NB4 (cell line): ENCODE data around the gene FAM53B.

Experiments
- DNase-seq: peaks from one replicate; pipeline ENCODE4 v3.0.0; 2010; ENCODE audit warnings: low read depth
- H3K4me3 ChIP-seq: one replicate; pipeline ENCODE4 v1.5.1; 2011; ENCODE audit warnings: mild to moderate bottlenecking, low read depth, low read length, moderate library complexity
- CTCF ChIP-seq: IDR thresholded peaks from one replicate; pipeline ENCODE4 v1.5.1; 2012; ENCODE audit warnings: low read depth, low read length
- MYC ChIP-seq: IDR thresholded peaks from 2 replicates; pipeline ENCODE4 v1.6.1; 2011; ENCODE audit warnings: low read depth, low read length
- POLR2A ChIP-seq: IDR thresholded peaks from 2 replicates; pipeline ENCODE4 v1.6.1; 2011; ENCODE audit warnings: mild to moderate bottlenecking; ENCODE audit not compliant: insufficient read length; ENCODE audit errors: extremely low read depth
- TF ChIP-seq, protein P1 (sequence below): IDR thresholded peaks from 2 replicates; pipeline ENCODE4 v1.6.1; 2011; ENCODE audit warnings: low read depth, low read length

The FAM53B gene

DNA sequence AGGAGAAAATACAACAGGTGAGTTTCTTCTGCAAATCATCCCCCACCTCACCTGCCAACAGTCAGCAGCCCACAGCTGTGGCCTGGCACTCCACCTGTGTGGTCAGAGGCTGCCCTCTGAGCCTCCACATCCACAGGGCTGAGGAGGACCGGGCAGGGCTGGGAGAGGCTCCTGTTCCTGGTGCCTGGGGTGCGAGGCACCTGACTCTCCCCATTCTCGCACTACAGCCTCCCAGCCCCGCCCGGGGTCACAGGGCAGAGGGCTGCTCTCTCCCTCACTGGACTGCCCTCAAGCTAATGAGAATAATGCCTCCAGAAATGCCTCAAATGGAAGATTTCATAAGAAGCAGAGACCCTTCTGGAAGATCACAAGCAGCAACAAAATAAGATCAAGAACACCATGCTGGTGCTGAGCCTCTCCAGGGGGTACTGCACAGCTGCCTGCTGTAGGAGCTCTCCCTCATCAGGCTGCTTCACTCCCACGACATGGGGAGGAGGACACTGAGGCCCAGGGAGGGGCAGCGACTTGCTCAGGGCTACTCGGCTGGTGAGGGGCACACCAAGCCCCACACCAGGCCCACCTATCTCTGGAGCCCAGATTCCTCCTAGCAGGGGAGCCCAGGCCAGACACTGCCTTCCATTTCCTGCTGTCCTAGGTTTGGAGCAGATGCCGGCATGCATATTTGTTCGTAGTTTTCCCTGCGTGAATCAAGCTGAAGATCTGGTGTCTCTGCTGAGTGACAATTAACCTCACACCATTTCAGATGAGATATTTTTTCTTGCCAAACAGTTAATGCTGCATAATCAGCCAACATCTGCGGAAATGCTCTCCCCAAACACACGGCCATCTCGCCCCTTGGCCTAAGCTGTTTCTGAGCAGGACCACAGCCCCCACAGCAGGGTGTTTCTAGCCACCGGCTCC is 76.5 kb downstream of the FAM53B start:
- peak; percentile 42 for DNase-seq
- no peak overlapping the region for H3K4me3 ChIP-seq
- no peak for TF ChIP-seq CTCF
- no peak for TF ChIP-seq MYC
- TF ChIP-seq, protein P1, sequence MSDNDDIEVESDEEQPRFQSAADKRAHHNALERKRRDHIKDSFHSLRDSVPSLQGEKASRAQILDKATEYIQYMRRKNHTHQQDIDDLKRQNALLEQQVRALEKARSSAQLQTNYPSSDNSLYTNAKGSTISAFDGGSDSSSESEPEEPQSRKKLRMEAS = no peak
- no peak for TF ChIP-seq POLR2A

DNA sequence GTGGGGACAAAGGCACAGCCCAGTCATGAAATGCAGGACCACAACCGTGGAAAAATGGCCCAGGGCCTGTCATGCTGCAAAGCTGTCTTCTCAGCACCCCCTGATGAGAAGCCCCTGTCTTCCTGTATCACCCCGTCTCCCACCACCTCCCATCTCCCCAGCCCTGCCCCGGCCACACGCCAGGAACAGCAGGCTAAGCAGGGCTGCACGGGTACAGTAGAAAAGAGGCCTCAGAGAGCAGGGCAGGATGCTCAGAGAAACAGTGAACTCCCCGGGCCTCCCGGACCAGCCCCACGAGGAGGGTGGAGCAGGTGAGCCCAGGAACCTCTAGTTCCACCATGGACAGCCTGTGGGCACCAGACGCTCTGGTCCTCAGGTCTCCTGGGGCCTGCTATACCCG is 77.7 kb downstream of the FAM53B start:
- H3K4me3 ChIP-seq = no peak overlapping the region
- DNase-seq = no peak
- TF ChIP-seq, protein P1 = no peak
- no peak for TF ChIP-seq POLR2A
- no peak for TF ChIP-seq CTCF
- TF ChIP-seq MYC = no peak

- no peak for DNase-seq
- TF ChIP-seq MYC (no peak), POLR2A (no peak), CTCF (no peak)
- TF ChIP-seq, protein P1 = no peak
- no peak overlapping the region for H3K4me3 ChIP-seq
Measured at GRCh38 chr10:124665980-124666379, 78.2 kb downstream of the FAM53B start.

DNA sequence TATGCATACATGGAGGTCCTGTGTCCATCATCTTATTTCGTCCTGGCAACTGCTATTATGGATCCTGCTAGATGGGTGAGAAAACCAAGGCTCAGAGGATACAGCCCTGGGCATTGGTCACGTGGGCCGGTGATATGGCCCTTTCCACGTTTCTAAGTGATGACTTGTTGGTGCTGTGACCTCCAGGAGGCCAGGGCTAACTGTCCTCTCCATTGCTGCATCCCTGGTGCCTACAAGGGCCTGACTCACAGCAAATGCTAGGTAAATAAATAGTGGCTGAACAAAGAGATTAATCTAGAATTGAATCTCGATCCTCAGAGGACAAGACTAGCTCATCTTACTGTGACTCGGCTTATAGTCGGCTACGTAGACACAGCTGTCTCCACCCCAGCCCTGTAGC is 78.6 kb downstream of the FAM53B start:
- no peak for DNase-seq
- no peak overlapping the region for H3K4me3 ChIP-seq
- TF ChIP-seq POLR2A (no peak), MYC (no peak), CTCF (no peak)
- TF ChIP-seq, protein P1 = no peak

DNA sequence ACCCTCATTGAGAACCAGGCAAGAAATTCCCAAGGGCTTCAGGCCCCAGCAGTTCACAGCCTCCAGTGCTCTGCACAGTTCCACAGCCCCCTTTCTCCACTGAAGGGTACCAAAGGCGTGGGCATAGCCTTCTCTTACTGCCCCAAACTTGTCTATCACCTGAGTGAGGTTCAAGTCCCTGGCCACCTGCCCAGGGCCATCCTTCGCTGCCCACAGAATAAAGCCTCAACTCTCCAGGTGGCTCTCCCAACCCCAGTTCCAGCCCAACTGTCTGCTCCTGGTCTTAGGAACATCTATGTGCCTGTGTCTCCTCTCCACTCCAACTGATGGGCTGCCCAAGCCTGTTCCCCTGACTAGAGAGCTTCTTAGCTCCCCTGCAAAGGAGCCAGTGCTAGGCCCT is 79.1 kb downstream of the FAM53B start:
- TF ChIP-seq MYC = no peak
- no peak for TF ChIP-seq CTCF
- TF ChIP-seq, protein P1 = no peak
- TF ChIP-seq POLR2A = no peak
- no peak overlapping the region for H3K4me3 ChIP-seq
- DNase-seq = no peak
